ENCODE data around the gene KRTAP4-9. TPM values are rescaled to one million over a fixed set of nuclear protein-coding genes. Genes with fewer than 3 reads are reported as not detected.

KRTAP4-9 gene
- polyA plus RNA-seq, 1 donor from 2014 or later, result not detected

GRCh38 chr17:41144846-41145245 lies 39.7 kb downstream of the KRTAP4-9 start:
- Histone ChIP-seq H3K27me3 (ENCODE audit: insufficient read depth, low read depth, low read length) (no peaks in the 10 kb centered on the region), H4K20me1 (ENCODE audit: insufficient read depth) (no peaks in the 10 kb centered on the region), H3K4me3 (ENCODE audit: low read length) (no peak overlapping the region), H3K9me3 (ENCODE audit: low read length) (peaks cover 5% of the 10 kb centered on the region), H3K9me2 (ENCODE audit: insufficient read depth, low read length) (no peaks in the 10 kb centered on the region), H3K9ac (ENCODE audit: low read length) (no peak overlapping the region), H3F3A (ENCODE audit: insufficient read depth, low read length, poor library complexity, severe bottlenecking) (no peaks in the 10 kb centered on the region), H3K36me3 (ENCODE audit: insufficient read depth, low read length) (no peaks in the 10 kb centered on the region), H3K79me2 (replicated peaks; ENCODE audit: insufficient read depth, low read length) (no peaks in the 10 kb centered on the region), H3K4me2 (ENCODE audit: low read length) (no peak overlapping the region), H3K27ac (ENCODE audit: low read length) (no peak overlapping the region), H2AFZ (ENCODE audit: low read depth, low read length) (no peak overlapping the region)
- TF ChIP-seq POLR2AphosphoS5 (IDR thresholded peaks at IDR 0.05) (no peak), TAF1 (IDR thresholded peaks at IDR 0.05; ENCODE audit: low read depth) (no peak), REST (IDR thresholded peaks at IDR 0.05; ENCODE audit: borderline replicate concordance) (no peak), MXI1 (conservative IDR thresholded peaks at IDR 0.05; ENCODE audit: poor library complexity, severe bottlenecking) (no peak), SMC3 (conservative IDR thresholded peaks at IDR 0.05; ENCODE audit: poor library complexity) (no peak), EZH2 (IDR thresholded peaks at IDR 0.05; ENCODE audit: borderline replicate concordance, insufficient read depth, low read length, poor library complexity, severe bottlenecking) (no peak), CTCF (IDR thresholded peaks at IDR 0.05; ENCODE audit: poor library complexity, severe bottlenecking) (no peak), EP300 (conservative IDR thresholded peaks at IDR 0.05; ENCODE audit: poor library complexity, severe bottlenecking) (no peak), RAD21 (conservative IDR thresholded peaks at IDR 0.05) (no peak)

- H3K9ac ChIP-seq (ENCODE audit: low read length), result no peak overlapping the region
- H4K20me1 ChIP-seq (ENCODE audit: insufficient read depth), result no peaks in the 10 kb centered on the region
- H3K27me3 ChIP-seq (ENCODE audit: insufficient read depth, low read depth, low read length), result no peaks in the 10 kb centered on the region
- H3K9me2 ChIP-seq (ENCODE audit: insufficient read depth, low read length), result no peaks in the 10 kb centered on the region
- H3F3A ChIP-seq (ENCODE audit: insufficient read depth, low read length, poor library complexity, severe bottlenecking), result no peaks in the 10 kb centered on the region
- TF ChIP-seq SMC3 (conservative IDR thresholded peaks at IDR 0.05; ENCODE audit: poor library complexity) (no peak), CTCF (IDR thresholded peaks at IDR 0.05; ENCODE audit: poor library complexity, severe bottlenecking) (no peak), POLR2AphosphoS5 (IDR thresholded peaks at IDR 0.05) (no peak), REST (IDR thresholded peaks at IDR 0.05; ENCODE audit: borderline replicate concordance) (no peak), RAD21 (conservative IDR thresholded peaks at IDR 0.05) (no peak)
- H2AFZ ChIP-seq (ENCODE audit: low read depth, low read length), result no peak overlapping the region
- H3K4me3 ChIP-seq (ENCODE audit: low read length), result no peak overlapping the region
- H3K4me2 ChIP-seq (ENCODE audit: low read length), result no peak overlapping the region
- H3K27ac ChIP-seq (ENCODE audit: low read length), result no peak overlapping the region
- H3K9me3 ChIP-seq (ENCODE audit: low read length), result peaks cover under 1% of the 10 kb centered on the region
- H3K36me3 ChIP-seq (ENCODE audit: insufficient read depth, low read length), result no peaks in the 10 kb centered on the region
- no peaks in the 10 kb centered on the region for H3K79me2 ChIP-seq (replicated peaks; ENCODE audit: insufficient read depth, low read length)
Observed at GRCh38 chr17:41145261-41145660, 40.1 kb downstream of the KRTAP4-9 start.

All from neural cell (in vitro differentiated cells).